Esophagus squamous epithelium (tissue), 4 donors: ENCODE measurements around the gene APOO.
A peak's percentile ranks its signal among the peaks of the same experiment; 100 is the strongest.

Source experiments
- POLR2A ChIP-seq, 4 donors: fragments of 450-650 bp; IDR thresholded peaks; one replicate each; pipeline ENCODE4 v1.6.1; 2017; ENCODE audit warnings: antibody characterized with exemption in 4 of 4, mild to moderate bottlenecking in 4 of 4, moderate library complexity in 3 of 4
- TF ChIP-seq, protein P1 (sequence below), 6 experiments: fragments of 450-650 bp in 4 of 6; fragments of 200-600 bp in 2 of 6; sonication (generic) in 2 of 6; IDR thresholded peaks; one replicate each; pipeline ENCODE4 v1.5.1; 2016 to 2019; ENCODE audit warnings: antibody characterized with exemption in 6 of 6, mild to moderate bottlenecking in 4 of 6, moderate library complexity in 4 of 6

DNA sequence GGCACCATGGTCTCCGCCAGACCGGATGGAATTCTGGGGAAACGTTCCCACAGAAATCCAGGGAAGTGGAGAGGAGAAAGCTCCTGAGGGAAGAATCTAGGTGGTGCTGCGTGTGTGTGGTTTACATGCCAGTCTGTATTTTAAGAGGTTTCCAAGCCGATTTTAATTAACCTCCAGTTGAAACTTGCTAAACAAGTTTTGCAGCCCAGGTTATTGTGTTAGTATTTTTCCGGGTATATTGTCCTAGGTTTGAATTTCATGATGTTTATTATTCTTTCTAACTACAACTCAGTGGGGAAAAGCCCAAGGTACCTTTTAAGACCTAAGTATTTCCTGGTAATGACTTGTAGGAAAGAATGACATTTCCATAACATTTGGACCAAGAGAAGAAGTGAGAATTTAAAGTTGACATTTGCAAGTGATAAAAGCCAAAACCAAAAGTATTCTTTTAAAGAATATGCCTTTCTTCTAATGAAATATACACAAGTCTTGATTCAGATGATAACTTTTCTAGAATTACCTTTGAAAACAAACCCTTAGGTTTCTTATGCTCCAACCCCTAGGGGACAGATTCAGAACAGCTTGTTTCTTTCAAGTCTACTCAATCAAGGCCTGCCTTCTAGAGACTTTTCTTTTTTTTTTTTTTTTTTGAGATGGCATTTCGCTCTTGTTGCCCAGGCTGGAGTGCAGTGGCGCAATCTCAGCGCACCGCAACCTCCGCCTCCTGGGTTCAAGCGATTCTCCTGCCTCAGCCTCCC is 110.2 kb downstream of the APOO start:
- TF ChIP-seq, protein P1, sequence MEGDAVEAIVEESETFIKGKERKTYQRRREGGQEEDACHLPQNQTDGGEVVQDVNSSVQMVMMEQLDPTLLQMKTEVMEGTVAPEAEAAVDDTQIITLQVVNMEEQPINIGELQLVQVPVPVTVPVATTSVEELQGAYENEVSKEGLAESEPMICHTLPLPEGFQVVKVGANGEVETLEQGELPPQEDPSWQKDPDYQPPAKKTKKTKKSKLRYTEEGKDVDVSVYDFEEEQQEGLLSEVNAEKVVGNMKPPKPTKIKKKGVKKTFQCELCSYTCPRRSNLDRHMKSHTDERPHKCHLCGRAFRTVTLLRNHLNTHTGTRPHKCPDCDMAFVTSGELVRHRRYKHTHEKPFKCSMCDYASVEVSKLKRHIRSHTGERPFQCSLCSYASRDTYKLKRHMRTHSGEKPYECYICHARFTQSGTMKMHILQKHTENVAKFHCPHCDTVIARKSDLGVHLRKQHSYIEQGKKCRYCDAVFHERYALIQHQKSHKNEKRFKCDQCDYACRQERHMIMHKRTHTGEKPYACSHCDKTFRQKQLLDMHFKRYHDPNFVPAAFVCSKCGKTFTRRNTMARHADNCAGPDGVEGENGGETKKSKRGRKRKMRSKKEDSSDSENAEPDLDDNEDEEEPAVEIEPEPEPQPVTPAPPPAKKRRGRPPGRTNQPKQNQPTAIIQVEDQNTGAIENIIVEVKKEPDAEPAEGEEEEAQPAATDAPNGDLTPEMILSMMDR (IDR thresholded peaks at IDR 0.05): peak in 3 of 6 experiments; percentile 8 to 42 (median 10)
- TF ChIP-seq POLR2A (IDR thresholded peaks at IDR 0.05): peak in 1 of 4 donors; percentile 13
